Fibroblast of mammary gland (primary cell): Measurements from ENCODE around the gene FAM237A.
A peak's percentile ranks its signal among the peaks of the same experiment; 100 is the strongest.

Experiments
- DNase-seq: peaks from one replicate; pipeline ENCODE4 v3.0.0-alpha.2; 2010; ENCODE audit warnings: low read depth
- H3K4me3 ChIP-seq: 2 replicates; pipeline ENCODE4 v1.5.1; 2011; ENCODE audit warnings: low read depth, mild to moderate bottlenecking, low read length, moderate library complexity; ENCODE audit not compliant: control insufficient read depth
- CTCF ChIP-seq: conservative IDR thresholded peaks from 2 replicates; pipeline ENCODE4 v1.5.1; 2011; ENCODE audit warnings: low read depth, low read length, inconsistent platforms; ENCODE audit not compliant: control insufficient read depth, insufficient read depth

FAM237A gene

GRCh38 chr2:206614811-206615210 is 27.5 kb upstream of the FAM237A start:
- no peak for TF ChIP-seq CTCF
- no peak overlapping the region for H3K4me3 ChIP-seq
- peak; percentile 2 for DNase-seq

GRCh38 chr2:206615417-206616089 is 26.7 kb upstream of the FAM237A start:
- no peak for TF ChIP-seq CTCF
- no peak for DNase-seq
- no peak overlapping the region for H3K4me3 ChIP-seq

- H3K4me3 ChIP-seq = no peak overlapping the region
- peak; percentile 5 for DNase-seq
- TF ChIP-seq CTCF = no peak
Measured at GRCh38 chr2:206616151-206616550, 26.1 kb upstream of the FAM237A start.

- no peak for TF ChIP-seq CTCF
- no peak for DNase-seq
- no peak overlapping the region for H3K4me3 ChIP-seq
Measured at GRCh38 chr2:206619011-206619410, 23.3 kb upstream of the FAM237A start.

GRCh38 chr2:206626108-206626507 is 16.2 kb upstream of the FAM237A start:
- no peak overlapping the region for H3K4me3 ChIP-seq
- no peak for TF ChIP-seq CTCF
- no peak for DNase-seq

- no peak overlapping the region for H3K4me3 ChIP-seq
- DNase-seq = no peak
- no peak for TF ChIP-seq CTCF
Measured at GRCh38 chr2:206627632-206628031, 14.7 kb upstream of the FAM237A start.

GRCh38 chr2:206631340-206631739 is 10.9 kb upstream of the FAM237A start:
- H3K4me3 ChIP-seq = no peak overlapping the region
- DNase-seq = no peak
- no peak for TF ChIP-seq CTCF
